DMS79 (cell line): ENCODE data around the gene HCFC1R1.

ENCODE experiments used
- DNase-seq: peaks from one replicate; lab custom pipeline; 2025; lab: John Stamatoyannopoulos, UW

The HCFC1R1 gene

GRCh38 chr16:2975161-2975795, 48.5 kb downstream of the HCFC1R1 start:
- no peak for DNase-seq

- no peak for DNase-seq
Observed at GRCh38 chr16:2974319-2975056, 49.3 kb downstream of the HCFC1R1 start.

GRCh38 chr16:2973605-2974318, 50.0 kb downstream of the HCFC1R1 start:
- DNase-seq, result no peak

- DNase-seq, result peak; percentile 33
Observed at GRCh38 chr16:2973093-2973492, 50.6 kb downstream of the HCFC1R1 start.
